Panc1 (cell line): ENCODE results near the gene DLGAP1.

Experiments
- CTCF ChIP-seq: fragments of 450-650 bp; IDR thresholded peaks from 2 replicates; pipeline ENCODE4 v1.5.1; 2017; ENCODE audit warnings: mild to moderate bottlenecking
- POLR2AphosphoS5 ChIP-seq: IDR thresholded peaks from 2 replicates; pipeline ENCODE4 v1.6.1; 2012; ENCODE audit warnings: mild to moderate bottlenecking, low read depth, low read length, moderate library complexity
- REST ChIP-seq, 2 experiments: IDR thresholded peaks; 2 replicates each; pipeline ENCODE4 v1.6.1; 2011 to 2012; ENCODE audit warnings: low read depth in 2 of 2, control low read depth in 1 of 2, low read length in 1 of 2, mild to moderate bottlenecking in 1 of 2, moderate library complexity in 1 of 2; ENCODE audit not compliant: insufficient read depth in 1 of 2
- SIN3A ChIP-seq: IDR thresholded peaks from 2 replicates; pipeline ENCODE4 v1.6.1; 2012; ENCODE audit warnings: low read depth, mild to moderate bottlenecking, low read length, moderate library complexity, borderline replicate concordance; ENCODE audit not compliant: insufficient read depth

DNA sequence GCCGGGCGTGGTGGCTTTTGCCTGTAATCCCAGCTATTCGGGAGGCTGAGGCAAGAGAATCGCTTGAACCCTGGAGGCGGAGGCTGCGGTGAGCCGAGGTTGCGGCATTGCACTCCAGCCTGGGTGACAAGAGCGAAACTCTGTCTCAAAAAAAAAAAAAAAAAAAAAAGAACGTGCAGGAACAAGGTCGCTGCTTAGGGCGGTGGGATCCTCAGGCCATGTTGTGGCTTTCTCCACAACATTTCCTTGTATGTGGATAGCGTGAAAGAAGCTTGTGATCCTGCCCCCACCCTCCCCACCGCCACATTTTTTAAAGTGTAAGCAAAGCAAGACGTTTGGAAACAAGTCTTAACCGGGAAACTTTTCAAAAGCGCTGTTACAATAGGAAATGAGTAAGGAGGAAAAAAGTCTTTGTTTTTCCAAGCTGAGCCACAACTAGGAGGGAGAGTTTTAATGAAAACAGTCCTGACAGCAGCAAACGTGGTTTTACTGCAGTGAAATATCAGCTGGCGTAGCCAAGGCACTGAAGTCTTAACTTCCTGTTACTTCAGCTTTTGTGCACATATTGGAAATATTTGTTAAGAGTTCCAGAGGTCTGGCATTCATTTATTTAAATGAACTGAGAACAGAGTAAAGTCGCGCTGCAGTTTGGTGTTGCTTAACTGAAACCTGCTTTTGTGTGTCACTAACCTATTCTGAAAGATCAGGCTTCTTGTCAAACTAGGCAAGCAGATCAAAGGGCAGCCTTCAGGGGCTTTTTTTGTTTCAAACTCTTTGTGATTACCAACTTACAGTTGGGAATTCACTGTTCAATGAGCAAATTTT is 1001.4 kb downstream of the DLGAP1 start:
- TF ChIP-seq CTCF (no peak), SIN3A (peak; percentile 68; the same call in 1 of the 2 replicates), POLR2AphosphoS5 (peak; percentile 82), REST (IDR thresholded peaks at IDR 0.05; ENCODE audit: insufficient read depth in 1 of 2, low read depth in 2 of 2, low read length in 1 of 2) (no peak)
